NCI-H2107 (cell line): Measurements from ENCODE around the gene CD34.

Experiments
- DNase-seq: peaks from one replicate; lab custom pipeline; 2025; lab: John Stamatoyannopoulos, UW

CD34 gene

GRCh38 chr1:207832796-207833195, 78.1 kb downstream of the CD34 start:
- no peak for DNase-seq

- DNase-seq, result no peak
These were observed 79.2 kb downstream of the CD34 start for GRCh38 chr1:207831517-207832327.
